Neural crest cell (in vitro differentiated cells): Measurements from ENCODE around the gene TMC1. TPM values are rescaled to one million over a fixed set of nuclear protein-coding genes. Genes with fewer than 3 reads are reported as not detected.

Experiments used
- DNase-seq: peaks from one replicate; pipeline ENCODE4 v3.0.0; 2021; ENCODE audit warnings: low read depth, mixed read lengths, low spot score
- H3K27ac Mint-ChIP-seq: one replicate; pipeline ENCODE4 v1.8.0; 2021; ENCODE audit warnings: mild to moderate bottlenecking, mixed read lengths; ENCODE audit not compliant: unreplicated experiment
- H3K27me3 Mint-ChIP-seq: 2 replicates; pipeline ENCODE4 v1.8.0; 2021; ENCODE audit warnings: low read depth, mild to moderate bottlenecking, mixed read lengths
- H3K36me3 Mint-ChIP-seq: 2 replicates; pipeline ENCODE4 v1.8.0; 2021; ENCODE audit warnings: low read depth, mild to moderate bottlenecking, mixed read lengths
- H3K4me1 Mint-ChIP-seq: 2 replicates; pipeline ENCODE4 v1.8.0; 2021; ENCODE audit warnings: mixed read lengths
- H3K4me3 Mint-ChIP-seq: one replicate; pipeline ENCODE4 v1.8.0; 2021; ENCODE audit warnings: mild to moderate bottlenecking, mixed read lengths
- H3K9me3 Mint-ChIP-seq: 2 replicates; pipeline ENCODE4 v1.8.0; 2021; ENCODE audit warnings: mixed read lengths
- CTCF ChIP-seq: fragments of 200-600 bp; sonication (generic); conservative IDR thresholded peaks from 2 replicates; pipeline ENCODE4 v1.5.0; 2021; ENCODE audit warnings: antibody characterized with exemption, mild to moderate bottlenecking
- total RNA-seq: library from RNA; stranded (reverse); gene quantifications from 2 replicates; pipeline ENCODE4 v1.2.1, GENCODE V29; 2021

TMC1 gene
- total RNA-seq, 1 donor from 2014 or later: 0.33 TPM

- H3K4me1 Mint-ChIP-seq: peaks cover 17% of the 10 kb centered on the region
- H3K9me3 Mint-ChIP-seq: peaks cover 10% of the 10 kb centered on the region
- TF ChIP-seq CTCF: no peak
- no peak overlapping the region for H3K27ac Mint-ChIP-seq
- H3K4me3 Mint-ChIP-seq: no peak overlapping the region
- no peak for DNase-seq
- no peaks in the 10 kb centered on the region for H3K27me3 Mint-ChIP-seq
- H3K36me3 Mint-ChIP-seq: peaks cover 4% of the 10 kb centered on the region
Measured at GRCh38 chr9:72564479-72565281, 43.3 kb downstream of the TMC1 start.

GRCh38 chr9:72565535-72565934, 44.1 kb downstream of the TMC1 start:
- no peak overlapping the region for H3K27ac Mint-ChIP-seq
- no peak for DNase-seq
- no peak overlapping the region for H3K4me3 Mint-ChIP-seq
- H3K4me1 Mint-ChIP-seq: peaks cover 20% of the 10 kb centered on the region
- no peak for TF ChIP-seq CTCF
- H3K9me3 Mint-ChIP-seq: peaks cover 10% of the 10 kb centered on the region
- H3K27me3 Mint-ChIP-seq: no peaks in the 10 kb centered on the region
- peaks cover 4% of the 10 kb centered on the region for H3K36me3 Mint-ChIP-seq

- Mint-ChIP-seq H3K4me1 (peaks cover 28% of the 10 kb centered on the region), H3K27me3 (no peaks in the 10 kb centered on the region), H3K36me3 (no peaks in the 10 kb centered on the region), H3K4me3 (no peak overlapping the region), H3K9me3 (no peaks in the 10 kb centered on the region), H3K27ac (no peak overlapping the region)
- TF ChIP-seq CTCF: no peak
- DNase-seq: no peak
Measured at GRCh38 chr9:72574156-72574810, 52.9 kb downstream of the TMC1 start.

GRCh38 chr9:72575666-72576065, 54.3 kb downstream of the TMC1 start:
- no peaks in the 10 kb centered on the region for H3K9me3 Mint-ChIP-seq
- H3K27me3 Mint-ChIP-seq: no peaks in the 10 kb centered on the region

GRCh38 chr9:72576087-72576486, 54.7 kb downstream of the TMC1 start:
- DNase-seq: no peak
- Mint-ChIP-seq H3K27ac (no peak overlapping the region), H3K36me3 (no peaks in the 10 kb centered on the region), H3K9me3 (no peaks in the 10 kb centered on the region), H3K27me3 (no peaks in the 10 kb centered on the region), H3K4me3 (no peak overlapping the region), H3K4me1 (peaks cover 22% of the 10 kb centered on the region)
- TF ChIP-seq CTCF: no peak

More at GRCh38 chr9:72575666-72576065, 54.3 kb downstream of the TMC1 start:
- no peak for DNase-seq
- Mint-ChIP-seq H3K4me1 (peaks cover 22% of the 10 kb centered on the region), H3K27ac (no peak overlapping the region), H3K4me3 (no peak overlapping the region), H3K36me3 (no peaks in the 10 kb centered on the region)
- TF ChIP-seq CTCF: no peak
